Caco-2 (cell line): ENCODE measurements around the gene CYP26A1. TPM values are rescaled to one million over a fixed set of nuclear protein-coding genes. Genes with fewer than 3 reads are reported as not detected.

Source experiments
- BruUV-seq: library from RNA; stranded (reverse); fragments of 400-500 nt; replicated peaks from 2 replicates; lab custom pipeline; 2021; lab: Mats Ljungman, UMichigan
- CTCF ChIA-PET: fragments of 300-600 bp; sonication (Branson Sonifier 250); formaldehyde crosslinking; loops from one replicate; lab custom pipeline; 2022; ENCODE audit warnings: antibody characterized with exemption; lab: Charles Lee
- POLR2A ChIA-PET: fragments of 300-600 bp; sonication (Branson Sonifier 250); formaldehyde crosslinking; loops from one replicate; lab custom pipeline; 2022; ENCODE audit warnings: antibody characterized with exemption; lab: Charles Lee
- DNase-seq, 2 experiments: peaks; one replicate each; pipeline versions ENCODE4 v3.0.0 to v3.0.0-alpha.2; 2020 to 2022
- H3K27me3 ChIP-seq: replicated peaks from 2 replicates; pipeline ENCODE4 v1.6.0; 2011; ENCODE audit warnings: low read length; ENCODE audit not compliant: control insufficient read depth, insufficient read depth
- H3K36me3 ChIP-seq: 2 replicates; pipeline ENCODE4 v1.5.1; 2011; ENCODE audit warnings: low read length; ENCODE audit not compliant: control insufficient read depth, insufficient read depth
- H3K4me1 ChIP-seq: fragments of 250-450 bp; sonication (Bioruptor Pico); 2 replicates; pipeline ENCODE4 v1.5.1; 2020; ENCODE audit warnings: mild to moderate bottlenecking
- H3K4me3 ChIP-seq: 2 replicates; pipeline ENCODE4 v1.5.1; 2011; ENCODE audit warnings: low read depth, mild to moderate bottlenecking, control low read depth, low read length
- H3K9me3 ChIP-seq: fragments of 250-450 bp; sonication (Bioruptor Pico); 2 replicates; pipeline ENCODE4 v1.5.1; 2020; ENCODE audit warnings: mild to moderate bottlenecking, moderate library complexity
- H3K27ac Mint-ChIP-seq: one replicate; pipeline ENCODE4 v1.8.0; 2022; ENCODE audit warnings: mixed read lengths; ENCODE audit not compliant: unreplicated experiment
- H3K27me3 Mint-ChIP-seq: one replicate; pipeline ENCODE4 v1.8.0; 2022; ENCODE audit warnings: mixed read lengths; ENCODE audit not compliant: insufficient read depth, unreplicated experiment
- H3K36me3 Mint-ChIP-seq: one replicate; pipeline ENCODE4 v1.8.0; 2022; ENCODE audit warnings: mild to moderate bottlenecking, mixed read lengths; ENCODE audit not compliant: insufficient read depth, unreplicated experiment
- H3K4me1 Mint-ChIP-seq: one replicate; pipeline ENCODE4 v1.8.0; 2022; ENCODE audit warnings: low read depth, mixed read lengths; ENCODE audit not compliant: unreplicated experiment
- H3K4me3 Mint-ChIP-seq: one replicate; pipeline ENCODE4 v1.8.0; 2022; ENCODE audit warnings: mild to moderate bottlenecking, moderate library complexity, mixed read lengths; ENCODE audit not compliant: unreplicated experiment
- H3K9me3 Mint-ChIP-seq: one replicate; pipeline ENCODE4 v1.8.0; 2022; ENCODE audit warnings: mixed read lengths; ENCODE audit not compliant: unreplicated experiment
- CTCF ChIP-seq, 2 experiments: fragments of 200-600 bp in 1 of 2; IDR thresholded peaks; 1 replicate in 1 of 2; 2 replicates in 1 of 2; pipeline versions ENCODE4 v1.5.1 to v1.8.0; 2011 to 2022; ENCODE audit warnings: antibody characterized with exemption in 1 of 2, control low read depth in 1 of 2, inconsistent platforms in 1 of 2, low read depth in 1 of 2, low read length in 1 of 2, mild to moderate bottlenecking in 1 of 2, moderate library complexity in 1 of 2; ENCODE audit not compliant: insufficient read depth in 1 of 2, severe bottlenecking in 1 of 2, unreplicated experiment in 1 of 2
- intact Hi-C: fragments of 100-400 bp; cut with micrococcal nuclease; formaldehyde crosslinking; loops from one replicate; pipeline ENCODE4 v1.10.0; 2022; ENCODE audit not compliant: unreplicated experiment
- total RNA-seq: library from RNA; stranded (reverse); gene quantifications from 2 replicates; pipeline ENCODE4 v1.2.3, GENCODE V29; 2022

Gene CYP26A1
- total RNA-seq, 1 experiment from 2014 or later = 0.82 TPM

- intact Hi-C loops = no loop called here
- Mint-ChIP-seq H3K4me3 (no peak overlapping the region), H3K9me3 (peaks cover 7% of the 10 kb centered on the region), H3K4me1 (no peaks in the 10 kb centered on the region), H3K36me3 (no peaks in the 10 kb centered on the region), H3K27me3 (no peaks in the 10 kb centered on the region), H3K27ac (no peak overlapping the region)
- ChIA-PET CTCF (interaction anchor here (0.6 kb wide), 1 partner anchor 26 kb away, joined by 3 read pairs; no protein-coding TSS in a partner anchor), POLR2A (no interaction called here)
- no peak for TF ChIP-seq CTCF (IDR thresholded peaks at IDR 0.05; ENCODE audit: insufficient read depth in 1 of 2, low read depth in 1 of 2, low read length in 1 of 2, severe bottlenecking in 1 of 2, unreplicated experiment in 1 of 2)
- Histone ChIP-seq H3K27me3 (no peaks in the 10 kb centered on the region), H3K4me3 (no peak overlapping the region), H3K9me3 (no peaks in the 10 kb centered on the region), H3K36me3 (no peaks in the 10 kb centered on the region), H3K4me1 (no peaks in the 10 kb centered on the region)
- no peak for DNase-seq
- no TSS peak for BruUV-seq
Measured at GRCh38 chr10:93088466-93088865, 14.8 kb downstream of the CYP26A1 start.

DNA sequence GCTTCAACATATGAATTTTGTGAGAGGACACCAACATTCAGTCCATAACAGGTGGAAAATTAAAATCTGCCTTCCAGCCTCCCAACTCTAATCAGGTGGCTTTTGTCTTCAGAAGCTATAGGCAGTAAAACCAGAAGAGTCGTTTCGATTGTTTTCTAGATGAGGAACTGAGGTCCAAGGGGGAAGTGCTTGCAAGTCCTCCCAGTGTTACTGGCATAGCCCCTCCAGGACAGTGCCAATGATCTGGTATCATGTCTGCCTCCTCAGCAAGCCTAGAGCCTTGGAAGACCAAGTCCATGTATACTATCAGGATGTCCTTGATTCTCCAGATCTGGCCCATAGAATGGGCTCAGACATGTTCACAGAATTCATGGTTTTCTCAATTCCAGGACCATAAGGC is 16.9 kb downstream of the CYP26A1 start:
- BruUV-seq = no TSS peak
- no peak for TF ChIP-seq CTCF (IDR thresholded peaks at IDR 0.05; ENCODE audit: insufficient read depth in 1 of 2, low read depth in 1 of 2, low read length in 1 of 2, severe bottlenecking in 1 of 2, unreplicated experiment in 1 of 2)
- intact Hi-C loops = no loop called here
- Mint-ChIP-seq H3K4me1 (no peaks in the 10 kb centered on the region), H3K4me3 (no peak overlapping the region), H3K9me3 (peaks cover 11% of the 10 kb centered on the region), H3K27me3 (no peaks in the 10 kb centered on the region), H3K36me3 (no peaks in the 10 kb centered on the region), H3K27ac (no peak overlapping the region)
- Histone ChIP-seq H3K9me3 (no peaks in the 10 kb centered on the region), H3K27me3 (no peaks in the 10 kb centered on the region), H3K4me1 (no peaks in the 10 kb centered on the region), H3K36me3 (no peaks in the 10 kb centered on the region), H3K4me3 (no peak overlapping the region)
- ChIA-PET CTCF (interaction anchor here (0.6 kb wide), 1 partner anchor 16 kb away, joined by 3 read pairs; no protein-coding TSS in a partner anchor), POLR2A (no interaction called here)
- DNase-seq = no peak

- Histone ChIP-seq H3K36me3 (no peaks in the 10 kb centered on the region), H3K27me3 (no peaks in the 10 kb centered on the region), H3K4me1 (peaks cover 4% of the 10 kb centered on the region; the same call in 1 of the 2 replicates), H3K4me3 (no peak overlapping the region), H3K9me3 (no peaks in the 10 kb centered on the region)
- Mint-ChIP-seq H3K27me3 (no peaks in the 10 kb centered on the region), H3K4me3 (no peak overlapping the region), H3K36me3 (no peaks in the 10 kb centered on the region), H3K4me1 (no peaks in the 10 kb centered on the region), H3K9me3 (peaks cover 11% of the 10 kb centered on the region), H3K27ac (no peak overlapping the region)
- TF ChIP-seq CTCF (IDR thresholded peaks at IDR 0.05; ENCODE audit: insufficient read depth in 1 of 2, low read depth in 1 of 2, low read length in 1 of 2, severe bottlenecking in 1 of 2, unreplicated experiment in 1 of 2) = no peak
- no peak for DNase-seq
- BruUV-seq = no TSS peak
- intact Hi-C loops = no loop called here
- POLR2A ChIA-PET = no interaction called here
- CTCF ChIA-PET = no interaction called here
Measured at GRCh38 chr10:93091960-93092359, 18.3 kb downstream of the CYP26A1 start.
